WTC11 (cell line): Measurements from ENCODE around the gene SARDH.

ENCODE experiments used
- AR ChIP-seq: fragments of 250-450 bp; sonication (Bioruptor Pico); IDR thresholded peaks from 2 replicates; pipeline ENCODE4 v1.9.0; 2021; ENCODE audit warnings: mild to moderate bottlenecking
- ATF3 ChIP-seq: sonication (generic); formaldehyde crosslinking; conservative IDR thresholded peaks from 2 replicates; pipeline ENCODE4 v1.8.1; 2022; ENCODE audit warnings: mild to moderate bottlenecking, missing genetic modification reagents
- E2F1 ChIP-seq: sonication (generic); formaldehyde crosslinking; IDR thresholded peaks from 2 replicates; pipeline ENCODE4 v1.8.0; 2022; ENCODE audit warnings: mild to moderate bottlenecking, missing genetic modification reagents
- ELF4 ChIP-seq: sonication (generic); formaldehyde crosslinking; IDR thresholded peaks from 2 replicates; pipeline ENCODE4 v1.8.1; 2022; ENCODE audit warnings: low read depth, mild to moderate bottlenecking, moderate library complexity, missing genetic modification reagents
- JUN ChIP-seq: sonication (generic); formaldehyde crosslinking; IDR thresholded peaks from 2 replicates; pipeline ENCODE4 v1.8.0; 2023; ENCODE audit warnings: mild to moderate bottlenecking, missing genetic modification reagents
- MAX ChIP-seq: sonication (generic); formaldehyde crosslinking; IDR thresholded peaks from 2 replicates; pipeline ENCODE4 v1.8.0; 2022; ENCODE audit warnings: mild to moderate bottlenecking, missing genetic modification reagents
- TEAD4 ChIP-seq: sonication (generic); formaldehyde crosslinking; IDR thresholded peaks from 2 replicates; pipeline ENCODE4 v1.8.0; 2022; ENCODE audit warnings: mild to moderate bottlenecking, missing genetic modification reagents
- TF ChIP-seq, protein P1 (sequence below): sonication (generic); formaldehyde crosslinking; IDR thresholded peaks from 2 replicates; pipeline ENCODE4 v1.8.1; 2023; ENCODE audit warnings: mild to moderate bottlenecking, missing genetic modification reagents
- TF ChIP-seq, protein P2 (sequence below): fragments of 200-600 bp; IDR thresholded peaks from 2 replicates; pipeline ENCODE4 v1.8.0; 2022; ENCODE audit warnings: antibody characterized with exemption
- TF ChIP-seq, protein P3 (sequence below): sonication (generic); formaldehyde crosslinking; IDR thresholded peaks from 2 replicates; pipeline ENCODE4 v1.8.1; 2022; ENCODE audit warnings: low read depth, missing genetic modification reagents, borderline replicate concordance
- TF ChIP-seq, protein P4 (sequence below): sonication (generic); formaldehyde crosslinking; IDR thresholded peaks from 2 replicates; pipeline ENCODE4 v1.8.0; 2022; ENCODE audit warnings: mild to moderate bottlenecking, missing genetic modification reagents
- TF ChIP-seq, protein P5 (sequence below): sonication (generic); formaldehyde crosslinking; IDR thresholded peaks from 2 replicates; pipeline ENCODE4 v1.8.0; 2022; ENCODE audit warnings: missing genetic modification reagents

DNA sequence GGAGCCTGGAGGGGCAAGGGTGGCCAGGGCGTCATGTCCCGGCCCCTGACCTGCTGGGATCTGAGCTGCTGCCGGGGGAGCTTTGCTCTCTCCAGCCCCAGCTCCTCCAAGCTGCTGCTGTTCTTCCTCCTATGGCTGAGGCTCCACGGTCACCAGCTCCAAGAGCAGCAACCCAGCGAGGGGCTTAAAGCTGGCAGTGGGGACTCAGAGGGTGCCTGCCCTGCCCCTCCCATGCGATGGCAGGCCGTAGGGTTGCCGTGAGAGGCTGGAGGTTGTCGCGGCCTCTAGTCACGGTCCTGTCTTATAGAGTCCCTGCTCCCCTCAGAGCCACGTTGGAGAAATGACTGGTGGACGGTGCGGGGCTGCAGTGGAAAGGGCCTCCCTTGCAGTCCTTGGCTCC, 82.5 kb downstream of the SARDH start:
- no peak for TF ChIP-seq E2F1 (CRISPR knock-in tag)
- TF ChIP-seq, protein P1, sequence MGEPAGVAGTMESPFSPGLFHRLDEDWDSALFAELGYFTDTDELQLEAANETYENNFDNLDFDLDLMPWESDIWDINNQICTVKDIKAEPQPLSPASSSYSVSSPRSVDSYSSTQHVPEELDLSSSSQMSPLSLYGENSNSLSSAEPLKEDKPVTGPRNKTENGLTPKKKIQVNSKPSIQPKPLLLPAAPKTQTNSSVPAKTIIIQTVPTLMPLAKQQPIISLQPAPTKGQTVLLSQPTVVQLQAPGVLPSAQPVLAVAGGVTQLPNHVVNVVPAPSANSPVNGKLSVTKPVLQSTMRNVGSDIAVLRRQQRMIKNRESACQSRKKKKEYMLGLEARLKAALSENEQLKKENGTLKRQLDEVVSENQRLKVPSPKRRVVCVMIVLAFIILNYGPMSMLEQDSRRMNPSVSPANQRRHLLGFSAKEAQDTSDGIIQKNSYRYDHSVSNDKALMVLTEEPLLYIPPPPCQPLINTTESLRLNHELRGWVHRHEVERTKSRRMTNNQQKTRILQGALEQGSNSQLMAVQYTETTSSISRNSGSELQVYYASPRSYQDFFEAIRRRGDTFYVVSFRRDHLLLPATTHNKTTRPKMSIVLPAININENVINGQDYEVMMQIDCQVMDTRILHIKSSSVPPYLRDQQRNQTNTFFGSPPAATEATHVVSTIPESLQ (CRISPR knock-in tag): no peak
- TF ChIP-seq, protein P2, sequence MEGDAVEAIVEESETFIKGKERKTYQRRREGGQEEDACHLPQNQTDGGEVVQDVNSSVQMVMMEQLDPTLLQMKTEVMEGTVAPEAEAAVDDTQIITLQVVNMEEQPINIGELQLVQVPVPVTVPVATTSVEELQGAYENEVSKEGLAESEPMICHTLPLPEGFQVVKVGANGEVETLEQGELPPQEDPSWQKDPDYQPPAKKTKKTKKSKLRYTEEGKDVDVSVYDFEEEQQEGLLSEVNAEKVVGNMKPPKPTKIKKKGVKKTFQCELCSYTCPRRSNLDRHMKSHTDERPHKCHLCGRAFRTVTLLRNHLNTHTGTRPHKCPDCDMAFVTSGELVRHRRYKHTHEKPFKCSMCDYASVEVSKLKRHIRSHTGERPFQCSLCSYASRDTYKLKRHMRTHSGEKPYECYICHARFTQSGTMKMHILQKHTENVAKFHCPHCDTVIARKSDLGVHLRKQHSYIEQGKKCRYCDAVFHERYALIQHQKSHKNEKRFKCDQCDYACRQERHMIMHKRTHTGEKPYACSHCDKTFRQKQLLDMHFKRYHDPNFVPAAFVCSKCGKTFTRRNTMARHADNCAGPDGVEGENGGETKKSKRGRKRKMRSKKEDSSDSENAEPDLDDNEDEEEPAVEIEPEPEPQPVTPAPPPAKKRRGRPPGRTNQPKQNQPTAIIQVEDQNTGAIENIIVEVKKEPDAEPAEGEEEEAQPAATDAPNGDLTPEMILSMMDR: no peak
- TF ChIP-seq AR (CRISPR knock-in tag): no peak
- TF ChIP-seq ELF4: no peak
- TF ChIP-seq TEAD4 (CRISPR knock-in tag): no peak
- TF ChIP-seq, protein P3, sequence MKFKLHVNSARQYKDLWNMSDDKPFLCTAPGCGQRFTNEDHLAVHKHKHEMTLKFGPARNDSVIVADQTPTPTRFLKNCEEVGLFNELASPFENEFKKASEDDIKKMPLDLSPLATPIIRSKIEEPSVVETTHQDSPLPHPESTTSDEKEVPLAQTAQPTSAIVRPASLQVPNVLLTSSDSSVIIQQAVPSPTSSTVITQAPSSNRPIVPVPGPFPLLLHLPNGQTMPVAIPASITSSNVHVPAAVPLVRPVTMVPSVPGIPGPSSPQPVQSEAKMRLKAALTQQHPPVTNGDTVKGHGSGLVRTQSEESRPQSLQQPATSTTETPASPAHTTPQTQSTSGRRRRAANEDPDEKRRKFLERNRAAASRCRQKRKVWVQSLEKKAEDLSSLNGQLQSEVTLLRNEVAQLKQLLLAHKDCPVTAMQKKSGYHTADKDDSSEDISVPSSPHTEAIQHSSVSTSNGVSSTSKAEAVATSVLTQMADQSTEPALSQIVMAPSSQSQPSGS: no peak
- no peak for TF ChIP-seq MAX (CRISPR knock-in tag)
- no peak for TF ChIP-seq JUN (CRISPR knock-in tag)
- TF ChIP-seq ATF3 (CRISPR knock-in tag): no peak
- TF ChIP-seq, protein P4, sequence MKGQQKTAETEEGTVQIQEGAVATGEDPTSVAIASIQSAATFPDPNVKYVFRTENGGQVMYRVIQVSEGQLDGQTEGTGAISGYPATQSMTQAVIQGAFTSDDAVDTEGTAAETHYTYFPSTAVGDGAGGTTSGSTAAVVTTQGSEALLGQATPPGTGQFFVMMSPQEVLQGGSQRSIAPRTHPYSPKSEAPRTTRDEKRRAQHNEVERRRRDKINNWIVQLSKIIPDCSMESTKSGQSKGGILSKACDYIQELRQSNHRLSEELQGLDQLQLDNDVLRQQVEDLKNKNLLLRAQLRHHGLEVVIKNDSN: no peak
- TF ChIP-seq, protein P5, sequence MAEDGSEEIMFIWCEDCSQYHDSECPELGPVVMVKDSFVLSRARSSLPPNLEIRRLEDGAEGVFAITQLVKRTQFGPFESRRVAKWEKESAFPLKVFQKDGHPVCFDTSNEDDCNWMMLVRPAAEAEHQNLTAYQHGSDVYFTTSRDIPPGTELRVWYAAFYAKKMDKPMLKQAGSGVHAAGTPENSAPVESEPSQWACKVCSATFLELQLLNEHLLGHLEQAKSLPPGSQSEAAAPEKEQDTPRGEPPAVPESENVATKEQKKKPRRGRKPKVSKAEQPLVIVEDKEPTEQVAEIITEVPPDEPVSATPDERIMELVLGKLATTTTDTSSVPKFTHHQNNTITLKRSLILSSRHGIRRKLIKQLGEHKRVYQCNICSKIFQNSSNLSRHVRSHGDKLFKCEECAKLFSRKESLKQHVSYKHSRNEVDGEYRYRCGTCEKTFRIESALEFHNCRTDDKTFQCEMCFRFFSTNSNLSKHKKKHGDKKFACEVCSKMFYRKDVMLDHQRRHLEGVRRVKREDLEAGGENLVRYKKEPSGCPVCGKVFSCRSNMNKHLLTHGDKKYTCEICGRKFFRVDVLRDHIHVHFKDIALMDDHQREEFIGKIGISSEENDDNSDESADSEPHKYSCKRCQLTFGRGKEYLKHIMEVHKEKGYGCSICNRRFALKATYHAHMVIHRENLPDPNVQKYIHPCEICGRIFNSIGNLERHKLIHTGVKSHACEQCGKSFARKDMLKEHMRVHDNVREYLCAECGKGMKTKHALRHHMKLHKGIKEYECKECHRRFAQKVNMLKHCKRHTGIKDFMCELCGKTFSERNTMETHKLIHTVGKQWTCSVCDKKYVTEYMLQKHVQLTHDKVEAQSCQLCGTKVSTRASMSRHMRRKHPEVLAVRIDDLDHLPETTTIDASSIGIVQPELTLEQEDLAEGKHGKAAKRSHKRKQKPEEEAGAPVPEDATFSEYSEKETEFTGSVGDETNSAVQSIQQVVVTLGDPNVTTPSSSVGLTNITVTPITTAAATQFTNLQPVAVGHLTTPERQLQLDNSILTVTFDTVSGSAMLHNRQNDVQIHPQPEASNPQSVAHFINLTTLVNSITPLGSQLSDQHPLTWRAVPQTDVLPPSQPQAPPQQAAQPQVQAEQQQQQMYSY: no peak
